ENCODE data around the gene SLC6A11. TPM values are rescaled to one million over a fixed set of nuclear protein-coding genes. Genes with fewer than 3 reads are reported as not detected.

SLC6A11 gene
- total RNA-seq, 4 donors from 2014 or later: not detected

DNA sequence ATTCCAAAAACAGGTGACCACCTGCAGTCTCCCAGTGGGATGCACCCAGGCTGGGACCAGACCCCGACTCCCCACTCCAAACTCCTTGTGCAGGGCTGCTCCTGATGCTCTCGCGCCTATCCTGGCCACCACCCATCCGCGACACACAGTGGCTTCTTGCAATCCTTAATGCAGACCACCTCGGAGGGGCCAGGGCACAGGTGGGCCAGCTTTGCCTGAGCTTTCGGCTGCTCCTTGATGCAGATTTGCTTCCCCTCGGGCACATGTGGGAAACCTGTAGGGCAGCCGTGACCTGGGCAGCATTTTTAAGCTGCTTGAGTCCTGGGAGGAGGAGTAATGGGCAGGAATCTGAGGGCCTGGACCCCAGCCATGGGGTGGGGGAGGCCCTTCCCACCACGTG lies 18.9 kb downstream of the SLC6A11 start:
- no peak for TF ChIP-seq POLR2A (IDR thresholded peaks at IDR 0.05)
- TF ChIP-seq, protein P1, sequence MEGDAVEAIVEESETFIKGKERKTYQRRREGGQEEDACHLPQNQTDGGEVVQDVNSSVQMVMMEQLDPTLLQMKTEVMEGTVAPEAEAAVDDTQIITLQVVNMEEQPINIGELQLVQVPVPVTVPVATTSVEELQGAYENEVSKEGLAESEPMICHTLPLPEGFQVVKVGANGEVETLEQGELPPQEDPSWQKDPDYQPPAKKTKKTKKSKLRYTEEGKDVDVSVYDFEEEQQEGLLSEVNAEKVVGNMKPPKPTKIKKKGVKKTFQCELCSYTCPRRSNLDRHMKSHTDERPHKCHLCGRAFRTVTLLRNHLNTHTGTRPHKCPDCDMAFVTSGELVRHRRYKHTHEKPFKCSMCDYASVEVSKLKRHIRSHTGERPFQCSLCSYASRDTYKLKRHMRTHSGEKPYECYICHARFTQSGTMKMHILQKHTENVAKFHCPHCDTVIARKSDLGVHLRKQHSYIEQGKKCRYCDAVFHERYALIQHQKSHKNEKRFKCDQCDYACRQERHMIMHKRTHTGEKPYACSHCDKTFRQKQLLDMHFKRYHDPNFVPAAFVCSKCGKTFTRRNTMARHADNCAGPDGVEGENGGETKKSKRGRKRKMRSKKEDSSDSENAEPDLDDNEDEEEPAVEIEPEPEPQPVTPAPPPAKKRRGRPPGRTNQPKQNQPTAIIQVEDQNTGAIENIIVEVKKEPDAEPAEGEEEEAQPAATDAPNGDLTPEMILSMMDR (IDR thresholded peaks at IDR 0.05 in 4 of 5, conservative IDR thresholded peaks at IDR 0.05 in 1 of 5): no peak
- DNase-seq: no peak

DNA sequence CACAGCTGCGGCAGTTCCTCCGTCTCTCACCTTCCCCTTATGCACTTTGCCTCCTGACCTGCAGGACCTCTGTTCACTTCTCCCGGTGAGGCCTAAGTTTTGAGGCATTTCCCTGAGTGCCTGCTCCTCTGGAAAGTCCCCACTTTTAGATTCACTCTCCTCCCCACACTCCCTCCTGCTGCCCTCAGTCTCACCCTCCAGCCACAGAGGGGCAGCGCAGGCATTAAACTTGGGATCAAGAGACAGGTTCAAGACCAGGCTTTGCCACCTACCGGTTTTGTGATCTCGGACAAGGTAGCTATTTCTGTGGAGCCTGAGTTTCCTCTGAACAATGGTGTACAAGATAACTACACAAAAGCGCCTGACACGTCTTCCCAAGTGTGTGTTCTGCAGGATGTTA lies 19.4 kb downstream of the SLC6A11 start:
- Histone ChIP-seq H3K9me3 (no peaks in the 10 kb centered on the region), H3K4me3 (no peak overlapping the region), H3K4me1 (no peaks in the 10 kb centered on the region), H3K27me3 (no peaks in the 10 kb centered on the region), H3K27ac (no peak overlapping the region), H3K36me3 (no peaks in the 10 kb centered on the region)
- no peak for ATAC-seq
- TF ChIP-seq POLR2A (IDR thresholded peaks at IDR 0.05): no peak
- TF ChIP-seq, protein P1 (IDR thresholded peaks at IDR 0.05 in 4 of 5, conservative IDR thresholded peaks at IDR 0.05 in 1 of 5): no peak
- no peak for DNase-seq
- in situ Hi-C loops (cut with MboI; ENCODE audit: low sequenced_read_pairs in 4 of 4) (no loop called here), intact Hi-C loops (cut with DNase I; ENCODE audit: low total_unique reads) (no loop called here)

More for the DNA sequence above, 18.9 kb downstream of the SLC6A11 start:
- no peak for ATAC-seq
- H3K9me3 ChIP-seq: no peaks in the 10 kb centered on the region
- no peak overlapping the region for H3K27ac ChIP-seq
- intact Hi-C loops (cut with DNase I; ENCODE audit: low total_unique reads): no loop called here
- H3K36me3 ChIP-seq: no peaks in the 10 kb centered on the region
- in situ Hi-C loops (cut with MboI; ENCODE audit: low sequenced_read_pairs in 4 of 4): no loop called here
- H3K4me3 ChIP-seq: no peak overlapping the region
- H3K27me3 ChIP-seq: no peaks in the 10 kb centered on the region
- H3K4me1 ChIP-seq: no peaks in the 10 kb centered on the region

DNA sequence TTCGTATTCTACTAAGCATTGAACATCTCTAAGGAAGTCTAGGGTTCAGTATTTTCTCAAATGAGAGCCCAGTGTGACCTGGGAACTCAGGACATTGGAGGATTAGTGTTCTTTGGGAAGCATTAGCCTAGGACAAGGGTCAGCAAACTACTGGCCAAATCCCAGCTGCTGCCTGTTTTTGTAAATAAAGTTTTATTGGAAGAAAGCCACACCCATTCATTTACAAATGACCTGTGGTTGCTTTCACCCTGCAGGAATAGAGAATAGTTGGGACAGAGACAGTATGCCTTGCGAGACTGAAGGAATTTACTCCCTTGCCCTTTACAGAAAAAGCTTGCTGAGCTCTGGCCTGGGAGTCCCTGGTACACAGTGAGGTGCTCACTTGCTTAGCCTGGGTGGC lies 20.6 kb downstream of the SLC6A11 start:
- in situ Hi-C loops (cut with MboI; ENCODE audit: low sequenced_read_pairs in 4 of 4) (no loop called here), intact Hi-C loops (cut with DNase I; ENCODE audit: low total_unique reads) (no loop called here)
- ATAC-seq (no peak), DNase-seq (no peak)
- TF ChIP-seq, protein P1 (IDR thresholded peaks at IDR 0.05 in 4 of 5, conservative IDR thresholded peaks at IDR 0.05 in 1 of 5): no peak
- Histone ChIP-seq H3K9me3 (no peaks in the 10 kb centered on the region), H3K27ac (no peak overlapping the region), H3K27me3 (no peaks in the 10 kb centered on the region), H3K4me1 (no peaks in the 10 kb centered on the region), H3K36me3 (no peaks in the 10 kb centered on the region), H3K4me3 (no peak overlapping the region)

DNA sequence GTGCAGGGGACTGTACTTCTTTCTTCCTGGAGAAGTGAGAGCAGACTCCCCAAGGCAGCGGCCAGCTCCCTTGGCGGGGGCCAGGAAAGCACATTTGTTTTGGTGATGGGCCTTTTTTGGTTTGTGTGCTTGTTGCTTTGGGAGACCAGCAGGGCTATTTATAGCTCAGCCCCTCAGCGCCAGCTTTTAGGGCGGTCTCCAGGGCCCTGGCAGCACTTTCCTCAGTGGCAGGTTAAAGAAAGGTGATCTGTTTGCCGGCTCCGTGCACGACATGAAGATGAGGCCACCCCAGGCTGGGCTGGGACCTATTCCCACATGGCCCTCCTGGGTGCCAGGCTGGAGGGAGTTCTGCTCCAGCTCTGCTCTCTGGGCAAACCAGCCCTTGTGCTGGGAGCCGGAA lies 21.8 kb downstream of the SLC6A11 start:
- Histone ChIP-seq H3K4me1 (no peaks in the 10 kb centered on the region), H3K36me3 (no peaks in the 10 kb centered on the region), H3K4me3 (no peak overlapping the region), H3K27me3 (no peaks in the 10 kb centered on the region), H3K9me3 (no peaks in the 10 kb centered on the region), H3K27ac (no peak overlapping the region)
- ATAC-seq (no peak), DNase-seq (no peak)
- TF ChIP-seq POLR2A (IDR thresholded peaks at IDR 0.05): no peak
- TF ChIP-seq, protein P1 (IDR thresholded peaks at IDR 0.05 in 4 of 5, conservative IDR thresholded peaks at IDR 0.05 in 1 of 5): no peak
- intact Hi-C loops (cut with DNase I; ENCODE audit: low total_unique reads): no loop called here
- in situ Hi-C loops (cut with MboI; ENCODE audit: low sequenced_read_pairs in 4 of 4): no loop called here

DNA sequence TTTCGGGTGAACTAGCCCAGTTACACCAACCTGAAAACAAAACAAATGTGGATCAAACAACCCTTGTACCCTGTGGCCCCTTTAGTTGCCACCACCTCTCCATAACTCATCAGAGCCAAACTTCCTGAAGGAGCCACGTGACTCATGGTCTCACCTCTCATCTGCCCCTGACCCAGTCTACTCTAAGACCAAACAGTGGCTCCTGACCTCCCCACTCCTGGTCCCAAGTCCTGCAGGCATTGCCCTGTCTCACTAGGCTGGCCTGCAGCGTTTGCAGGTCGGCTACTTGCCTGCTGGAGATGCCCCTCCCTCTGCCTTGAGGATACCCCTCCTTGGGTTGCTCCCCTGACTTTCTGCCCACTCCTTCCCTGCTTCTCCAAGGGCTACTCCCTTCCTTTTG lies 23.1 kb downstream of the SLC6A11 start:
- in situ Hi-C loops (cut with MboI; ENCODE audit: low sequenced_read_pairs in 4 of 4): no loop called here
- no peak for TF ChIP-seq POLR2A (IDR thresholded peaks at IDR 0.05)
- TF ChIP-seq, protein P1 (IDR thresholded peaks at IDR 0.05 in 4 of 5, conservative IDR thresholded peaks at IDR 0.05 in 1 of 5): no peak
- DNase-seq: no peak
- H3K36me3 ChIP-seq: no peaks in the 10 kb centered on the region
- H3K4me1 ChIP-seq: no peaks in the 10 kb centered on the region
- H3K27me3 ChIP-seq: no peaks in the 10 kb centered on the region
- no peak overlapping the region for H3K27ac ChIP-seq
- ATAC-seq: no peak
- H3K4me3 ChIP-seq: no peak overlapping the region
- intact Hi-C loops (cut with DNase I; ENCODE audit: low total_unique reads): no loop called here
- no peaks in the 10 kb centered on the region for H3K9me3 ChIP-seq

All from gastrocnemius medialis (tissue), 4 donors.